ENCODE data around the gene TRMT112. TPM values are rescaled to one million over a fixed set of nuclear protein-coding genes. Genes with fewer than 3 reads are reported as not detected.

Gene TRMT112
- total RNA-seq, 4 donors from 2014 or later: 200 to 462 (median 323) TPM

- TF ChIP-seq, protein P1, sequence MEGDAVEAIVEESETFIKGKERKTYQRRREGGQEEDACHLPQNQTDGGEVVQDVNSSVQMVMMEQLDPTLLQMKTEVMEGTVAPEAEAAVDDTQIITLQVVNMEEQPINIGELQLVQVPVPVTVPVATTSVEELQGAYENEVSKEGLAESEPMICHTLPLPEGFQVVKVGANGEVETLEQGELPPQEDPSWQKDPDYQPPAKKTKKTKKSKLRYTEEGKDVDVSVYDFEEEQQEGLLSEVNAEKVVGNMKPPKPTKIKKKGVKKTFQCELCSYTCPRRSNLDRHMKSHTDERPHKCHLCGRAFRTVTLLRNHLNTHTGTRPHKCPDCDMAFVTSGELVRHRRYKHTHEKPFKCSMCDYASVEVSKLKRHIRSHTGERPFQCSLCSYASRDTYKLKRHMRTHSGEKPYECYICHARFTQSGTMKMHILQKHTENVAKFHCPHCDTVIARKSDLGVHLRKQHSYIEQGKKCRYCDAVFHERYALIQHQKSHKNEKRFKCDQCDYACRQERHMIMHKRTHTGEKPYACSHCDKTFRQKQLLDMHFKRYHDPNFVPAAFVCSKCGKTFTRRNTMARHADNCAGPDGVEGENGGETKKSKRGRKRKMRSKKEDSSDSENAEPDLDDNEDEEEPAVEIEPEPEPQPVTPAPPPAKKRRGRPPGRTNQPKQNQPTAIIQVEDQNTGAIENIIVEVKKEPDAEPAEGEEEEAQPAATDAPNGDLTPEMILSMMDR (IDR thresholded peaks at IDR 0.05): no peak
- TF ChIP-seq POLR2A (IDR thresholded peaks at IDR 0.05): no peak
- H3K36me3 ChIP-seq: no peaks in the 10 kb centered on the region
- H3K4me3 ChIP-seq: no peak overlapping the region
- intact Hi-C loops (cut with DNase I; ENCODE audit: low total_unique reads): no loop called here
- no peaks in the 10 kb centered on the region for H3K27me3 ChIP-seq
- no peak for DNase-seq
- H3K27ac ChIP-seq: no peak overlapping the region
- H3K9me3 ChIP-seq: no peaks in the 10 kb centered on the region
- H3K4me1 ChIP-seq: peaks cover 7 to 20% of the 10 kb centered on the region in 2 donors
These were observed 44.3 kb upstream of the TRMT112 start for GRCh38 chr11:64361659-64362058.

GRCh38 chr11:64360448-64360921, 43.1 kb upstream of the TRMT112 start:
- Histone ChIP-seq H3K36me3 (no peaks in the 10 kb centered on the region), H3K4me3 (no peak overlapping the region), H3K27ac (no peak overlapping the region), H3K9me3 (no peaks in the 10 kb centered on the region), H3K4me1 (peaks cover 7 to 20% of the 10 kb centered on the region in 2 donors), H3K27me3 (no peaks in the 10 kb centered on the region)
- DNase-seq: no peak
- TF ChIP-seq POLR2A (IDR thresholded peaks at IDR 0.05): no peak
- TF ChIP-seq, protein P1 (IDR thresholded peaks at IDR 0.05): no peak
- intact Hi-C loops (cut with DNase I; ENCODE audit: low total_unique reads): no loop called here

DNA sequence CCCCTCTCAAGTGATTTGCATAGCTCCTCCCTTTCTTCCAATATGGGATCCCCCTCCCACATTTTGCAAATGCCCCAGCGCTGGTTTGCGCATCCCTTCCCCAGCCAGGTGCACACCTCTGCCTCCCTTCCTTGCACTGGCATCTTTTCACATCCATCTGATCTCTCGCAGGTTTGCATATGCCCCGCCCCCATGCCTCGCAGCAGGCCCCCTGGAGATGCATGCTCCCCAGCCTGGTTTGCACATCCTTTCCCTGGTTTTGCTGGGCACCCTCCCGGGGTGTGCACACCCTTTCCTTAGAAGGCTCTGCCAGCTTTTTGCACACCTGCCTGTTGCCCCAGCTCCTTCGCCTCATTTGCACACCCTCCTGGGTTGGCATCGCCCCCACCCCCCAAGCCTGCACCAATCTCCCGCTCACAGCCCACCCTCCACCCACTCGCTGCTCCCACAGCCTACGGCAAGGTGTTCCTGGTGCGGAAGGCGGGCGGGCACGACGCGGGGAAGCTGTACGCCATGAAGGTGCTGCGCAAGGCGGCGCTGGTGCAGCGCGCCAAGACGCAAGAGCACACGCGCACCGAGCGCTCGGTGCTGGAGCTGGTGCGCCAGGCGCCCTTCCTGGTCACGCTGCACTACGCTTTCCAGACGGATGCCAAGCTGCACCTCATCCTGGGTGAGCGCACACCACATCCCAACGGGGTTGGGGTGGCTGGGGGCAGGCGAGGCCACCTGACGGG, 42.5 kb upstream of the TRMT112 start:
- intact Hi-C loops (cut with DNase I; ENCODE audit: low total_unique reads): no loop called here
- Histone ChIP-seq H3K36me3 (no peaks in the 10 kb centered on the region), H3K27ac (peak overlapping the region in 1 of 2 donors; percentile 86), H3K9me3 (no peaks in the 10 kb centered on the region), H3K27me3 (no peaks in the 10 kb centered on the region), H3K4me1 (peaks cover 7 to 20% of the 10 kb centered on the region in 2 donors), H3K4me3 (peak overlapping the region; percentile 51 to 82)
- TF ChIP-seq, protein P1 (IDR thresholded peaks at IDR 0.05): peak in 2 of 4 experiments; percentile 14 to 27
- no peak for TF ChIP-seq POLR2A (IDR thresholded peaks at IDR 0.05)
- DNase-seq: no peak

GRCh38 chr11:64358907-64359711, 41.8 kb upstream of the TRMT112 start, which contains the start of gene RPS6KA4:
TSS of gene RPS6KA4 (plus strand) at chr11:64359162. CDS start at chr11:64359236, 74 bp downstream.
- TF ChIP-seq POLR2A (IDR thresholded peaks at IDR 0.05): peak; percentile 56 to 71
- TF ChIP-seq, protein P1 (IDR thresholded peaks at IDR 0.05): peak in 1 of 4 experiments; percentile 29
- peak; percentile 47 to 75 for DNase-seq
- peak within 1 kb of the TSS; percentile 86 to 90 for H3K27ac ChIP-seq
- no peaks in the 10 kb centered on the region for H3K27me3 ChIP-seq
- H3K4me3 ChIP-seq: peak within 1 kb of the TSS; percentile 51 to 82
- intact Hi-C loops (cut with DNase I; ENCODE audit: low total_unique reads): no loop called here
- peaks cover 7 to 20% of the 10 kb centered on the region in 2 donors for H3K4me1 ChIP-seq
- no peaks in the 10 kb centered on the region for H3K36me3 ChIP-seq
- no peaks in the 10 kb centered on the region for H3K9me3 ChIP-seq

Data from uterus (tissue), 4 donors.